ENCODE data around the gene RPL7A. TPM values are rescaled to one million over a fixed set of nuclear protein-coding genes. Genes with fewer than 3 reads are reported as not detected.

RPL7A gene
- total RNA-seq, 1 experiment from 2014 or later, result 2,364 TPM

DNA sequence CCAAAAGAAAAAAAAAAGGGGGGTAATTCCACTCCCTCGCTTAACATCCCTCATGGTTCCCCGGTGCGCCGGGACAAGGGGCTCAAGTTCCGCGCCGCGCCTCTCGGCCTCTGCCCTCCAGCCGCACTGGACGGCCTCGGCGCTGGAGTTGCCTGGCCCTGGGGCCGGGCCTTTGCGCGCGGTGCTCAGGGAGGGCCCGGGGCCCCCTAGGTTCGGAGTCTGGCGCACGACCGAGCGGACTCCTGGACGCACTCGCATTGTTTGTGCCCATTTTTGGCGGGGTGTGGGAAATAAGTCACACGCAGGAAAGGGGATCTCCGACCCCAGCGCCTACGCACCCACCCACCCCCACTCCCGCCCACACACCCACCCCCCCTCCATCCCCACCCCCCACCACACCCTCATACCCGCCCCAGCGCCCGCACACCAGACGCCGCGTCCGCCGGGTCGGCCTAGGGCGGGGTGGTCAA, 468 bp upstream of the RPL7A start:
- peak; percentile 30 for DNase-seq (ENCODE audit: low spot score)

DNA sequence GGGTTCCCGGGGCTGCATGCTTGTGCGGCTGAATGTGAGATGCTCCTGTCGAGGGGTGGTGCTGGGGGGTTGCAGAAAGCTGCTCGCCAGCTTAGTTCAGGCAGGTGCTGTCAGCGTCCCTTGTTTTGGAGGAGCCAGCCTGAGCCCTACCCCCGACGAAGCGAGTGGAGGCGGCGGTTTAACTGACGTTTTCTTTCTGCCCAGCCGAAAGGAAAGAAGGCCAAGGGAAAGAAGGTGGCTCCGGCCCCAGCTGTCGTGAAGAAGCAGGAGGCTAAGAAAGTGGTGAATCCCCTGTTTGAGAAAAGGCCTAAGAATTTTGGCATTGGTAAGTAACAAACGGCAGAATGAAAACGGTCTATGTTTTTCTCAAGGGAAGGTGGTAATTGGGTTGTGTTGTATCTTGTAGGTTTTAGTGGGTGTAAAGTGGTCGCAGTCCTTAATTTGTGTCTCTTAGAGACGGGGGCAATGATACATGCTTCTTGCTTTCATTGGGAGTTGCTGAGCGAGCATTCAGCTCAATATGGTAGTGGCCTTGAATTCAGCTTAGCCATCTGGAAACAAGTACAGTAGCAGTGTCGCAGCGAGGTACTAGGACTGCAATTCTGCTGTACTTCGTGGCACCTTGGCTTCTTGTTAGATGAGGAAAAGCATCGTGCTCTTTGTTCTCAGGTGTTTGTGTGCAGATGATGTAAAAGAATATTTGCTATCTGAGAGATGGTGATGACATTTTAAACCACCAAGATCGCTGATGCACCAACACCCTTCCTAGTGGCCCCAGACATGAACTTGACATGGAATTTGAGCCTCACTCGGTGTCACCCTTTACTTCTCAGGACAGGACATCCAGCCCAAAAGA, 928 bp downstream of the RPL7A start:
- no peak for DNase-seq (ENCODE audit: low spot score)

DNA sequence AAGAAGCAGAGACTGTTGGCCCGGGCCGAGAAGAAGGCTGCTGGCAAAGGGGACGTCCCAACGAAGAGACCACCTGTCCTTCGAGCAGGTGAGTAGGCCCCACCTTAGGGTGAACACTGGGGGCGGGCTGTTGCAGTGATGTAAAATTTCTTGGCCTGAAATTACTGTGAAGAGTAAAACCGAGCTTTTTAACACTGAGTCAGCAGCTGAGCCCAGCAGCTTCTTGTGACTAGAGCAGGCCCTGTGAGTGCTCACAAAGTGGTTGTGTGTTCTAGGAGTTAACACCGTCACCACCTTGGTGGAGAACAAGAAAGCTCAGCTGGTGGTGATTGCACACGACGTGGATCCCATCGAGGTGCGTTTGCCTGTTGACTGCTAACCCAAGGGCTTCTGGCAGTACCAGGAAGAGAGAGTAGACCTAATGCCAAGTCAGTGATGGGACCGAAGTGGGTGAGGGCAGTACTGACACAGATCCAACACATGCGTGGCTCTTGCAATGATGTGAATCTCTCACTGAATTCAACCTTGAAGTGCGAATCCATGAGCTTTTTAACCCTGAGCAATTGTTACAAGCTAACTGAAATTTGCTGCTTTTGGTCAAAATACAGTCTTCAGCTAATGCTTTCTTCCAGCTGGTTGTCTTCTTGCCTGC, 2.1 kb downstream of the RPL7A start:
- no peak for DNase-seq (ENCODE audit: low spot score)

DNA sequence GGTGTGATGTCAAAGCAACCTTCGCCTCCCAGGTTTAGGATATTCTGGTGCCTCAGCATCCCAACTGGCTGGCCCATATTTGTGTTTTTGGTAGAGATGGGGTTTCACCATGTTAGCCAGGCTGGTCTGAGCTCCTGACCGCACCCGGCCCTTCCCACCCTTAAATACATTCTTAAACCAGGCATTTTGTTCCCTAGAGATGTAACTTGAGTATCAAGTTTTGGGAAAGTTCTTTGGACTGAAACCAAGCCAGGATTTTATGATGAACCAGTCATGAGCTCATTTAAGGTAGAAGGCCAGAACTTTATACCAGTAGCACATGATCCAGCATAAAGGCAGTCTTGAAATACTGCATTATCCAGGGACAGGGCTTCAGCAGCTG, 3.5 kb downstream of the RPL7A start:
- DNase-seq (ENCODE audit: low spot score), result no peak

DNA sequence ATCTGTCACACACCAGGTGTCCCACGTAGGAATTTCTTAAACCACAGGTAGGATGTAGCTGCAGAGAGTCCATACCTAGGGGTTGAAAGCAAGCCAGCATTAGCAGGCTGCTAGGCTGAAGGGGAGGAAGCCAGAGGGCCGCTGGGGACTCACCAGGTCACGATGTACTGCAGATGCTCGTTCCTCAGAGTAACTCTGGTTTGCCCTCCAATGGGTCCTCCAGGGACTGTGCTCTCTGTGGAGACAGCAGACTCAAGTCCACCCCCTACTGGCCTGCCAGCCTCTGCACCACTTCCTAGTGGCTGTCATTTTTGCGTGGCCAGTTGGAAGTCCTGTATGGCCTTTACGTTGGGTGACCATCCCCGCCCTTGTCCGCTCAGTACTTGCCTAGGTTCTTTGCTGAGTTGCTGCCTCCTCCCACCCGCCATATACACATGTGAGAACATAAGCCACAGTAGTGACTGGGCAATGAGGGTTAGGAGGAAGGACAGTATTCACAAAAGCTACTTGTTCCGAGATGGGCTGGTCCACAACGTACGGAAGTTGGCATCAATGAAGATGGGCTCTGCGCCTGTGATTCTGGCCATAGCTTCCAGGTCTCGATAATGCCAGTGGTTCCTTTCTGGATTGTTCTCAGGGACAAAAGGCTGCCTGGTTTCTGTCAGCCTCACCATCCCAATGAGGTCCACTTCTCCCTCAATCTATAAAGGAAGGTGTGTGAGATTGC, 4.1 kb downstream of the RPL7A start:
- DNase-seq (ENCODE audit: low spot score), result peak; percentile 52

DNA sequence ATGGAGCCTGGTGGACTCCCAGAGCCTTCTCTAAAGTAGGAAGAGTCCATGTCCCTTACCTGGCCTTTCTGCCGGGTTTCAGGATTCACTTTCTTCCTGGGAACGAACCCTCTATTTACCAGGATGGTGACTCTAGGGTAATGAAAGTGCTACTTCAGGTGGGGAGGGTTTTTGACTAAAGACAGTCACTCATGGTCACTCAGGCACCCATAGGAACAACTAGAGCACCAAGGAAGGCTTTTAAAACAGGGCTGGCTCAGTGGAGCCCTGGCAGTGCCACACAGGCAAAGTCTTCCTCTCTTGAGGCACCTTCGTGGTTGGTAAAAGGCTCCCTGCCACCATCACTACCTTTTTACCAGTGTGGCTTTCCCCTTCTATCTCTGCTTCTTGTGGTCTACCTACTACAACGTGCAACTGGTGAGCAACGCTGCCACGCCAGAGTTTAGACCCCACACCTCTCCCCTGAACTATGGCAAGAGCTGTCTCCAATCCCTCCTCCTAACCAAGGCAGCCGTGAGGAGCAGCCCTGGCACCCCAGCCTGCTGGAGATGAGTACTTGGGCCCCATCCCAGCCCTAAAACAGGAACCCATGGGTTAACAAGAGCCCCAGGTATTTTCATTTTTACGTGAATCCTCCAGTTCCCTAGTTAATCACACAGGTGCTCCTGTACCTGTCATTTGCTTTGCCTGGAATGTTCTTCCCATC, 4.8 kb downstream of the RPL7A start:
- DNase-seq (ENCODE audit: low spot score), result no peak

DNA sequence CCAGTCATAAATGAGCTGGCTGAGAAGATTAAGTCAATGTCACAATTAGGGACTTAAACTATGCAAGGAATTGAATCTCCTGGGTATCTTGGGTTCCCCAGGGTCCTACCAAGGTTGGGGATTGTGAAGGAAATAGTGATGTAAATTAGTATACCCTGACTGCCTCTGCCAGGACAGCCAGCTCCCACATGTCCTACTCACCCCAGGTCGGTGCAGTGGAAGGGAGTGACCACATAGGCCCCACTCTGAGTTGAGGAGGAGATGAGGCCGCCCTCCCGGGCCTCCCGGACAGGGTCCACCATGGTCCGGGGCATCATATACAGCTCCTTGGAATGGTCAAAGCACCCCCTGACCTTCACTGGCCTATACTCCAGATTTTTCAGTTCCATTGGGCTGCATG, 5.5 kb downstream of the RPL7A start:
- DNase-seq (ENCODE audit: low spot score), result no peak

DNA sequence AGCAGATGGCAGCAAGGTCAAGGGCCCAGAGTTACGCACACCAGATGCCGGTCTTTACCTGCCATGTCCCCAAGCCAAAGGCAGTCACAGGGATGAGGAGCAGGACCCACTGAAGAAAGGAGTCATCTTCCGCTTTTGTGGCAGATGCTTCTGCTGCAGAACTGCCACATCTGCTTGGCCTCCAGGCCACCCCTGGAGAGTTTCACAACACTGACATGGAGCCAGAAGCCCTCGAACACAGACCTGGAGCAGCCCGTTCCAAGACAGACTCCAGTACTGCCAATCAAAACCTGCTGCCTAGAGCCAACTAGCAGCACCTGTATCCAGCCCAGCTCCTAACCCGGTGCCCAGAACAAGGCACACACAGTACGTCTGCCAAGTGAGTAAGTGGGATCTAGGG, 6.7 kb downstream of the RPL7A start:
- DNase-seq (ENCODE audit: low spot score), result no peak

DNA sequence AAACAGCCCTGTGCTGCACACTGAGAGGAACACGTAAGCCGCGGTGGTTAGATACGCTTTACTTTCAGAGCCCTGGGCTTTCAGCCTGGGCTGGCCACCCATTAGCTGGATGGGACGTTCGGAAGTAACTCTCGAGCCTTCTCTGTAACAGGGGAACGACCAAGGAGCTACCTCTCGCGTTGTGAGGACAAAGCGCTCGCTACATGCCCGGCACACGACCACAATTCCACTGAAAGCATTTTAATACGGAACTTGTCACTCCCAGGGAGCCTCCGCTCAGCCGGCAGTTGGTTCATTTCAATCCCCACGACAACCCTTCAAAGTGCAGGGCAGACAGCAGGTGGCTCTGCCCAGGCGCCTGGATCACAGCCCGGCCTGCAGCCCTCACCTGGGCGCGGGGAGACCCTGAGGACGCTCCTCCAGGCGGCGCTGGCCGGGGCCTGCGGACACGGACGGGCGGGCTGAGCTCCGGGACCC, 7.9 kb downstream of the RPL7A start:
- no peak for DNase-seq (ENCODE audit: low spot score)

GRCh38 chr9:133356391-133357091, 8.5 kb downstream of the RPL7A start, which contains the start of the genes SURF1 and SURF2:
SURF1 (minus strand) TSS chr9:133356487; CDS start chr9:133356453, 34 bp downstream.
SURF2 (plus strand) TSS chr9:133356550; CDS start chr9:133356593, 43 bp downstream.
- DNase-seq (ENCODE audit: low spot score), result peak; percentile 48

DNA sequence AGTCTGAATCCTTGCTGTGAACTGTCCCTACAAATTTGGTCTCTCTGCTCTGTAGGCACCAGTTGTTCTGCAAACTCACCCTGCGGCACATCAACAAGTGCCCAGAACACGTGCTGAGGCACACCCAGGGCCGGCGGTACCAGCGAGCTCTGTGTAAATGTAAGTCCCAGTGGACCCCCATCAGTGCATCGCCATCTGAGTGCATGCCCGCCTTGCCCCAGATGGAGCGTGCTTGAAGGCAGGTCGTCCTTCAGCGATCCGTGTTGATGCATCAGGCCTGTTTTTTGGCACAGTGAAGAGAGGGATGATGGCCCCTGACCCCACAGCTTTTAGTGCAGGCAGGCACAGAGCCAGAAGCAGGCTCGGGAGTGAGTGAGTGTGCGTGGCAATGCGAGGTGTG, 9.6 kb downstream of the RPL7A start:
- DNase-seq (ENCODE audit: low spot score), result no peak

GRCh38 chr9:133359399-133360175, 11.6 kb downstream of the RPL7A start:
- DNase-seq (ENCODE audit: low spot score), result peak; percentile 37

GRCh38 chr9:133360400-133361393, 12.7 kb downstream of the RPL7A start:
- no peak for DNase-seq (ENCODE audit: low spot score)

GRCh38 chr9:133361507-133362092, 13.6 kb downstream of the RPL7A start:
- DNase-seq (ENCODE audit: low spot score), result no peak

GRCh38 chr9:133362359-133363044, 14.5 kb downstream of the RPL7A start:
- no peak for DNase-seq (ENCODE audit: low spot score)

- DNase-seq (ENCODE audit: low spot score), result no peak
Observed at GRCh38 chr9:133366435-133366834, 18.4 kb downstream of the RPL7A start.

DNA sequence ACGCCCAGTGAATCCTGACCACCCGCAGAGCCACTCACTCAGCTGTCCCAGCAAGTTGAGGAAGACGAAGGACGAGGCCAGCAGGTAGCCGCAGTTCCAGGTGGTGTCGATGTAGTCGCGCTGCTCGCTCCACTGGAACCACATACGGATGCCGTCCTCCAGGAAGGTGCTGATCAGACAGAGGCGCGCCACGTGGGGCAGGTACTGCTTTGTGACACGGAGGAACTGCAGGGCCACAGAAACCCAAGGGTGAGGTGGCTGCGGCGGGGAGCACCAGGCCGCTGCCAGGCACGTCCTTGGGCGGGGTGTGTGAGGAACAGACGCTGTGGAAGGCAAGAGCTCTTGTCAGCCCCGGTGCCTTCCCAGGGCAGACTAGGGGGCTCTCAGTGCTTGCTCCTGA, 19.2 kb downstream of the RPL7A start:
- DNase-seq (ENCODE audit: low spot score), result no peak

DNA sequence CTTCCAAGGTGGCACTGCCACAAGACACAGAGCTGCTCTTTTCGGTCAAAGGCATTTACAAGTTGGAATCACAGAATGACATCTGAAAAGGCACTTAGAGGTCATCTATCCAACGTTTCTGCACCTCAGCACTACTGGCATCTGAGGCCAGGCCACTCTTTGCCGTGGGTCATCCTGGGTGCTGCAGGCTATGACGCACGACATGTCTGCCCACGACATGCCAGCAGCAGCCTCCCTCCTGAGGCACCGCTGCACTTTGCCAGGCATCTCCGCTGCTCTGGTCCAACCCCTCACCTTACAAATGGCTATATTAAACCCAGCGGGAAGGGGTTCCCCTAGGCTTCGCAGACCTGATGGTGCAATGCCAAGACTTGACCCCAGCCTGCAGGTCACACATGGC, 19.8 kb downstream of the RPL7A start:
- no peak for DNase-seq (ENCODE audit: low spot score)

Measured in A172 (cell line).